Tibial nerve (tissue), 4 donors: Measurements from ENCODE around the gene DNASE1L2.

Experiments used
- CTCF ChIP-seq, 5 experiments: fragments of 200-600 bp in 3 of 5; fragments of 450-650 bp in 2 of 5; sonication (generic) in 3 of 5; IDR thresholded peaks; one replicate each; pipeline ENCODE4 v1.5.1; 2016 to 2019; ENCODE audit warnings: antibody characterized with exemption in 5 of 5, mild to moderate bottlenecking in 3 of 5, moderate library complexity in 2 of 5
- EP300 ChIP-seq, 2 donors: sonication (generic); formaldehyde crosslinking; IDR thresholded peaks; one replicate each; pipeline ENCODE4 v1.6.1; 2017; ENCODE audit warnings: antibody characterized with exemption in 2 of 2, mild to moderate bottlenecking in 1 of 2
- POLR2A ChIP-seq, 2 donors: fragments of 450-650 bp; IDR thresholded peaks; one replicate each; pipeline ENCODE4 v1.6.1; 2017; ENCODE audit warnings: antibody characterized with exemption in 2 of 2, mild to moderate bottlenecking in 2 of 2, moderate library complexity in 2 of 2

GRCh38 chr16:2244926-2245795, 8.9 kb downstream of the DNASE1L2 start:
- TF ChIP-seq CTCF (IDR thresholded peaks at IDR 0.05) (no peak), EP300 (IDR thresholded peaks at IDR 0.05) (no peak), POLR2A (IDR thresholded peaks at IDR 0.05) (no peak)
